Type B pancreatic cell (in vitro differentiated cells): ENCODE results near the gene DCDC1. TPM values are rescaled to one million over a fixed set of nuclear protein-coding genes. Genes with fewer than 3 reads are reported as not detected.

ENCODE experiments used
- DNase-seq: peaks from one replicate; pipeline ENCODE4 v3.0.0; 2021; ENCODE audit warnings: mixed read lengths; ENCODE audit not compliant: unreplicated experiment; ENCODE audit errors: extremely low spot score
- H3K27ac Mint-ChIP-seq: 2 replicates; pipeline ENCODE4 v1.8.0; 2021; ENCODE audit warnings: mild to moderate bottlenecking, mixed read lengths
- H3K27me3 Mint-ChIP-seq: 2 replicates; pipeline ENCODE4 v1.8.0; 2021; ENCODE audit warnings: mixed read lengths
- H3K36me3 Mint-ChIP-seq: 2 replicates; pipeline ENCODE4 v1.8.0; 2021; ENCODE audit warnings: mixed read lengths
- H3K4me1 Mint-ChIP-seq: one replicate; pipeline ENCODE4 v1.8.0; 2021; ENCODE audit warnings: mixed read lengths; ENCODE audit not compliant: unreplicated experiment
- H3K4me3 Mint-ChIP-seq: 2 replicates; pipeline ENCODE4 v1.8.0; 2021; ENCODE audit warnings: mild to moderate bottlenecking, mixed read lengths
- H3K9me3 Mint-ChIP-seq: 2 replicates; pipeline ENCODE4 v1.8.0; 2021; ENCODE audit warnings: mixed read lengths
- total RNA-seq: library from RNA; stranded (reverse); gene quantifications from 2 replicates; pipeline ENCODE4 v1.2.1, GENCODE V29; 2021; ENCODE audit warnings: low replicate concordance
- TF ChIP-seq, protein P1 (sequence below): fragments of 200-600 bp; sonication (generic); conservative IDR thresholded peaks from 2 replicates; pipeline ENCODE4 v1.5.0; 2021; ENCODE audit warnings: antibody characterized with exemption, mild to moderate bottlenecking

DCDC1 gene
- total RNA-seq, 1 donor from 2014 or later, result 4.8 TPM

- H3K27me3 Mint-ChIP-seq, result no peaks in the 10 kb centered on the region
- TF ChIP-seq, protein P1, sequence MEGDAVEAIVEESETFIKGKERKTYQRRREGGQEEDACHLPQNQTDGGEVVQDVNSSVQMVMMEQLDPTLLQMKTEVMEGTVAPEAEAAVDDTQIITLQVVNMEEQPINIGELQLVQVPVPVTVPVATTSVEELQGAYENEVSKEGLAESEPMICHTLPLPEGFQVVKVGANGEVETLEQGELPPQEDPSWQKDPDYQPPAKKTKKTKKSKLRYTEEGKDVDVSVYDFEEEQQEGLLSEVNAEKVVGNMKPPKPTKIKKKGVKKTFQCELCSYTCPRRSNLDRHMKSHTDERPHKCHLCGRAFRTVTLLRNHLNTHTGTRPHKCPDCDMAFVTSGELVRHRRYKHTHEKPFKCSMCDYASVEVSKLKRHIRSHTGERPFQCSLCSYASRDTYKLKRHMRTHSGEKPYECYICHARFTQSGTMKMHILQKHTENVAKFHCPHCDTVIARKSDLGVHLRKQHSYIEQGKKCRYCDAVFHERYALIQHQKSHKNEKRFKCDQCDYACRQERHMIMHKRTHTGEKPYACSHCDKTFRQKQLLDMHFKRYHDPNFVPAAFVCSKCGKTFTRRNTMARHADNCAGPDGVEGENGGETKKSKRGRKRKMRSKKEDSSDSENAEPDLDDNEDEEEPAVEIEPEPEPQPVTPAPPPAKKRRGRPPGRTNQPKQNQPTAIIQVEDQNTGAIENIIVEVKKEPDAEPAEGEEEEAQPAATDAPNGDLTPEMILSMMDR, result no peak
- H3K4me1 Mint-ChIP-seq, result no peaks in the 10 kb centered on the region
- DNase-seq, result no peak
- H3K4me3 Mint-ChIP-seq, result no peak overlapping the region
- no peak overlapping the region for H3K27ac Mint-ChIP-seq
- no peaks in the 10 kb centered on the region for H3K9me3 Mint-ChIP-seq
- no peaks in the 10 kb centered on the region for H3K36me3 Mint-ChIP-seq
These were observed 343.2 kb downstream of the DCDC1 start for GRCh38 chr11:31026315-31026714.

GRCh38 chr11:31022080-31022479, 347.5 kb downstream of the DCDC1 start:
- H3K9me3 Mint-ChIP-seq, result no peaks in the 10 kb centered on the region
- DNase-seq, result no peak
- H3K4me1 Mint-ChIP-seq, result no peaks in the 10 kb centered on the region
- H3K27ac Mint-ChIP-seq, result no peak overlapping the region
- no peak overlapping the region for H3K4me3 Mint-ChIP-seq
- TF ChIP-seq, protein P1, result no peak
- H3K27me3 Mint-ChIP-seq, result no peaks in the 10 kb centered on the region
- no peaks in the 10 kb centered on the region for H3K36me3 Mint-ChIP-seq

GRCh38 chr11:31019786-31020185, 349.8 kb downstream of the DCDC1 start:
- Mint-ChIP-seq H3K4me3 (no peak overlapping the region), H3K36me3 (no peaks in the 10 kb centered on the region), H3K4me1 (no peaks in the 10 kb centered on the region), H3K9me3 (no peaks in the 10 kb centered on the region), H3K27ac (no peak overlapping the region), H3K27me3 (no peaks in the 10 kb centered on the region)
- DNase-seq, result no peak
- TF ChIP-seq, protein P1, result no peak

DNA sequence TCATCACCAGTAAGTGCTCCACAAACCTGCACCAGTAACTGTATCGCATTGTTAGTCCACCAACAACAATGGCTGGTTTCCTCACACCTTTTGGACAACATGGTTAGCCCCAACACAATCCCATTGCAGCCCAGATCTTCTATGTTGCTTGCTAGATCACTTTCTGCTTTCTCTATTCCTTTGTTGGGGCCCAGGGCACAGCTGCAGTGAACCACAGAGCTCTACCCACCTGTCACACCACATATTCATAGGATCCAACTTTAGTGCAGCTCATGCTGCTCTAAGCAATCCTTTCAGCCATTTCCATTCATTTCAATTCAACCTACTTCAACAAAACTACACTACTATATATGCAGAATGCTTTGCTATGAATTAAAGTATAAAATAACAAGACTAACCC, 364.3 kb downstream of the DCDC1 start:
- TF ChIP-seq, protein P1, result no peak
- no peaks in the 10 kb centered on the region for H3K36me3 Mint-ChIP-seq
- no peaks in the 10 kb centered on the region for H3K9me3 Mint-ChIP-seq
- H3K27ac Mint-ChIP-seq, result no peak overlapping the region
- H3K4me3 Mint-ChIP-seq, result no peak overlapping the region
- DNase-seq, result no peak
- peaks cover 6% of the 10 kb centered on the region for H3K27me3 Mint-ChIP-seq
- H3K4me1 Mint-ChIP-seq, result no peaks in the 10 kb centered on the region

- no peak for DNase-seq
- no peak overlapping the region for H3K27ac Mint-ChIP-seq
- H3K4me3 Mint-ChIP-seq, result no peak overlapping the region
- H3K27me3 Mint-ChIP-seq, result peaks cover 6% of the 10 kb centered on the region
- TF ChIP-seq, protein P1, result no peak
- H3K9me3 Mint-ChIP-seq, result no peaks in the 10 kb centered on the region
- H3K36me3 Mint-ChIP-seq, result no peaks in the 10 kb centered on the region
- no peaks in the 10 kb centered on the region for H3K4me1 Mint-ChIP-seq
These were observed 368.1 kb downstream of the DCDC1 start for GRCh38 chr11:31001427-31001826.

- TF ChIP-seq, protein P1, result no peak
- no peak overlapping the region for H3K27ac Mint-ChIP-seq
- no peaks in the 10 kb centered on the region for H3K4me1 Mint-ChIP-seq
- H3K27me3 Mint-ChIP-seq, result peaks cover 6% of the 10 kb centered on the region
- DNase-seq, result no peak
- no peak overlapping the region for H3K4me3 Mint-ChIP-seq
- no peaks in the 10 kb centered on the region for H3K36me3 Mint-ChIP-seq
- no peaks in the 10 kb centered on the region for H3K9me3 Mint-ChIP-seq
These were observed 369.2 kb downstream of the DCDC1 start for GRCh38 chr11:31000381-31000780.
